Neural crest cell (in vitro differentiated cells): Measurements from ENCODE around the gene PSMG2. TPM values are rescaled to one million over a fixed set of nuclear protein-coding genes. Genes with fewer than 3 reads are reported as not detected.

Experiments used
- DNase-seq: peaks from one replicate; pipeline ENCODE4 v3.0.0; 2021; ENCODE audit warnings: low read depth, mixed read lengths, low spot score
- H3K27ac Mint-ChIP-seq: one replicate; pipeline ENCODE4 v1.8.0; 2021; ENCODE audit warnings: mild to moderate bottlenecking, mixed read lengths; ENCODE audit not compliant: unreplicated experiment
- H3K27me3 Mint-ChIP-seq: 2 replicates; pipeline ENCODE4 v1.8.0; 2021; ENCODE audit warnings: low read depth, mild to moderate bottlenecking, mixed read lengths
- H3K36me3 Mint-ChIP-seq: 2 replicates; pipeline ENCODE4 v1.8.0; 2021; ENCODE audit warnings: low read depth, mild to moderate bottlenecking, mixed read lengths
- H3K4me1 Mint-ChIP-seq: 2 replicates; pipeline ENCODE4 v1.8.0; 2021; ENCODE audit warnings: mixed read lengths
- H3K4me3 Mint-ChIP-seq: one replicate; pipeline ENCODE4 v1.8.0; 2021; ENCODE audit warnings: mild to moderate bottlenecking, mixed read lengths
- H3K9me3 Mint-ChIP-seq: 2 replicates; pipeline ENCODE4 v1.8.0; 2021; ENCODE audit warnings: mixed read lengths
- CTCF ChIP-seq: fragments of 200-600 bp; sonication (generic); conservative IDR thresholded peaks from 2 replicates; pipeline ENCODE4 v1.5.0; 2021; ENCODE audit warnings: antibody characterized with exemption, mild to moderate bottlenecking
- total RNA-seq: library from RNA; stranded (reverse); gene quantifications from 2 replicates; pipeline ENCODE4 v1.2.1, GENCODE V29; 2021

Gene PSMG2
- total RNA-seq, 1 donor from 2014 or later = 61.4 TPM

- no peak overlapping the region for H3K27ac Mint-ChIP-seq
- H3K27me3 Mint-ChIP-seq = no peaks in the 10 kb centered on the region
- H3K4me3 Mint-ChIP-seq = no peak overlapping the region
- no peak for DNase-seq
- H3K4me1 Mint-ChIP-seq = no peaks in the 10 kb centered on the region
- no peaks in the 10 kb centered on the region for H3K9me3 Mint-ChIP-seq
- H3K36me3 Mint-ChIP-seq = no peaks in the 10 kb centered on the region
- TF ChIP-seq CTCF = peak; percentile 71
These were observed 41.3 kb downstream of the PSMG2 start for GRCh38 chr18:12744103-12744502.

GRCh38 chr18:12745095-12745795, 42.4 kb downstream of the PSMG2 start:
- Mint-ChIP-seq H3K27me3 (no peaks in the 10 kb centered on the region), H3K4me1 (peaks cover 5% of the 10 kb centered on the region), H3K9me3 (no peaks in the 10 kb centered on the region), H3K4me3 (no peak overlapping the region), H3K36me3 (no peaks in the 10 kb centered on the region), H3K27ac (no peak overlapping the region)
- no peak for DNase-seq
- no peak for TF ChIP-seq CTCF

- no peak for TF ChIP-seq CTCF
- no peaks in the 10 kb centered on the region for H3K36me3 Mint-ChIP-seq
- peaks cover 8% of the 10 kb centered on the region for H3K4me1 Mint-ChIP-seq
- H3K27ac Mint-ChIP-seq = no peak overlapping the region
- DNase-seq = no peak
- H3K4me3 Mint-ChIP-seq = no peak overlapping the region
- no peaks in the 10 kb centered on the region for H3K9me3 Mint-ChIP-seq
- H3K27me3 Mint-ChIP-seq = no peaks in the 10 kb centered on the region
These were observed 44.9 kb downstream of the PSMG2 start for GRCh38 chr18:12747530-12748315.

- H3K27me3 Mint-ChIP-seq = no peaks in the 10 kb centered on the region
These were observed 45.8 kb downstream of the PSMG2 start for GRCh38 chr18:12748671-12749070.

GRCh38 chr18:12749121-12749520, 46.3 kb downstream of the PSMG2 start:
- H3K36me3 Mint-ChIP-seq = no peaks in the 10 kb centered on the region
- no peak for DNase-seq
- H3K27me3 Mint-ChIP-seq = no peaks in the 10 kb centered on the region
- H3K4me3 Mint-ChIP-seq = no peak overlapping the region
- H3K9me3 Mint-ChIP-seq = no peaks in the 10 kb centered on the region
- no peak for TF ChIP-seq CTCF
- H3K27ac Mint-ChIP-seq = no peak overlapping the region
- H3K4me1 Mint-ChIP-seq = peaks cover 8% of the 10 kb centered on the region

More at GRCh38 chr18:12748671-12749070, 45.8 kb downstream of the PSMG2 start:
- Mint-ChIP-seq H3K9me3 (no peaks in the 10 kb centered on the region), H3K4me3 (no peak overlapping the region), H3K27ac (no peak overlapping the region), H3K36me3 (no peaks in the 10 kb centered on the region), H3K4me1 (peaks cover 8% of the 10 kb centered on the region)
- DNase-seq = no peak
- no peak for TF ChIP-seq CTCF
